K562 (cell line): ENCODE data around the gene VSIG4. TPM values are rescaled to one million over a fixed set of nuclear protein-coding genes. Genes with fewer than 3 reads are reported as not detected.
A peak's percentile ranks its signal among the peaks of the same experiment; 100 is the strongest.

ENCODE experiments used
- ATF1 ChIP-seq, 2 experiments: fragments of 450-650 bp in 1 of 2; IDR thresholded peaks; 2 replicates each; pipeline ENCODE4 v1.6.1; 2016; ENCODE audit warnings: missing compliant biosample characterization in 1 of 2, missing genetic modification characterization in 1 of 2
- BRD4 ChIP-seq: fragments of 200-600 bp; sonication (generic); IDR thresholded peaks from 2 replicates; pipeline ENCODE4 v1.6.1; 2017; ENCODE audit warnings: inconsistent platforms
- CBX1 ChIP-seq: sonication (generic); IDR thresholded peaks from 2 replicates; pipeline ENCODE4 v1.6.1; 2016; ENCODE audit warnings: antibody characterized with exemption, low read depth, mild to moderate bottlenecking
- CHD1 ChIP-seq: fragments of 200-600 bp; sonication (generic); IDR thresholded peaks from one replicate; pipeline ENCODE4 v1.6.1; 2012; ENCODE audit warnings: mild to moderate bottlenecking, moderate library complexity, low read length, inconsistent platforms
- ERF ChIP-seq: fragments of 450-650 bp; formaldehyde crosslinking; IDR thresholded peaks from 2 replicates; pipeline ENCODE4 v1.4.0; 2020; ENCODE audit warnings: mild to moderate bottlenecking, mixed read lengths
- KAT7 ChIP-seq: sonication (generic); formaldehyde crosslinking; IDR thresholded peaks from 2 replicates; pipeline ENCODE4 v1.8.0; 2022; ENCODE audit warnings: missing genetic modification reagents, mild to moderate bottlenecking, borderline replicate concordance
- MBD2 ChIP-seq: sonication (generic); IDR thresholded peaks from 2 replicates; pipeline ENCODE4 v1.6.1; 2016; ENCODE audit warnings: low read depth, borderline replicate concordance
- MLLT1 ChIP-seq, 2 experiments: fragments of 450-650 bp; IDR thresholded peaks; 2 replicates each; pipeline ENCODE4 v1.6.1; 2016
- MYC ChIP-seq, 2 experiments: fragments of 250-450 bp in 1 of 2; sonication (Bioruptor Pico) in 1 of 2; IDR thresholded peaks; 2 replicates each; pipeline versions ENCODE4 v1.5.1 to v1.6.1; 2012 to 2021; ENCODE audit warnings: low read depth in 2 of 2, borderline replicate concordance in 1 of 2, improper control_type of control experiment in 1 of 2, low read length in 1 of 2, mild to moderate bottlenecking in 1 of 2, moderate library complexity in 1 of 2
- NR2C1 ChIP-seq, 2 experiments: fragments of 450-650 bp; IDR thresholded peaks; 2 replicates each; pipeline ENCODE4 v1.6.1; 2017; ENCODE audit warnings: mild to moderate bottlenecking in 2 of 2, antibody characterized with exemption in 1 of 2, inconsistent platforms in 1 of 2, missing compliant biosample characterization in 1 of 2, missing genetic modification characterization in 1 of 2
- NR4A1 ChIP-seq, 2 experiments: fragments of 250-450 bp in 1 of 2; fragments of 450-650 bp in 1 of 2; sonication (Bioruptor Pico) in 1 of 2; IDR thresholded peaks; 2 replicates each; pipeline versions ENCODE4 v1.4.0 to v1.6.1; 2016 to 2020; ENCODE audit warnings: mild to moderate bottlenecking in 2 of 2, missing compliant biosample characterization in 1 of 2, missing genetic modification characterization in 1 of 2, moderate library complexity in 1 of 2
- PHF21A ChIP-seq: fragments of 450-650 bp; IDR thresholded peaks from 2 replicates; pipeline ENCODE4 v1.6.1; 2017; ENCODE audit warnings: low read depth, borderline replicate concordance
- POLR2AphosphoS5 ChIP-seq: IDR thresholded peaks from 2 replicates; pipeline ENCODE4 v1.6.1; 2011; ENCODE audit warnings: mild to moderate bottlenecking, low read depth, low read length, moderate library complexity; ENCODE audit not compliant: control insufficient read depth, insufficient read depth
- SMC3 ChIP-seq: conservative IDR thresholded peaks from 2 replicates; pipeline ENCODE4 v1.6.1; 2011; ENCODE audit warnings: low read depth, low read length, improper control_type of control experiment; ENCODE audit not compliant: insufficient read depth
- SOX6 ChIP-seq: fragments of 450-650 bp; IDR thresholded peaks from 2 replicates; pipeline ENCODE4 v1.6.1; 2014; ENCODE audit warnings: mild to moderate bottlenecking
- ZNF197 ChIP-seq: fragments of 200-800 bp; sonication (Bioruptor generic); IDR thresholded peaks from 2 replicates; pipeline ENCODE4 v1.6.1; 2016; ENCODE audit warnings: low read depth, missing genetic modification characterization, missing compliant biosample characterization
- ZNF232 ChIP-seq: sonication (generic); formaldehyde crosslinking; IDR thresholded peaks from 2 replicates; pipeline ENCODE4 v1.8.0; 2022; ENCODE audit warnings: mild to moderate bottlenecking, missing genetic modification reagents
- ZNF583 ChIP-seq: fragments of 250-450 bp; sonication (Bioruptor Pico); IDR thresholded peaks from 2 replicates; pipeline ENCODE4 v1.4.0; 2020
- ZNF609 ChIP-seq: sonication (generic); formaldehyde crosslinking; IDR thresholded peaks from 2 replicates; pipeline ENCODE4 v1.8.1; 2023; ENCODE audit warnings: missing genetic modification reagents, mild to moderate bottlenecking, borderline replicate concordance
- polyA plus RNA-seq, 8 experiments: library from polyadenylated mRNA; depleted of rRNA in 4 of 8; stranded (reverse) in 5 of 8; unstranded in 3 of 8; fragments of >200 nt; fragmentation: Nextera tagmentation in 2 of 8; fragmentation: Illumina TruSeq in 1 of 8; extraction: Ambion mirVana in 2 of 8; extraction: Trizol in 1 of 8; gene quantifications; 2 replicates each; pipeline versions ENCODE4 v1.2.1 to v1.2.3, GENCODE V29; 2011 to 2014; ENCODE audit warnings: inconsistent platforms in 1 of 8, missing spikeins in 1 of 8
- total RNA-seq, 7 experiments: library from RNA; depleted of rRNA in 6 of 7; stranded (reverse); fragments of >200 nt in 6 of 7; fragmentation: Illumina TruSeq in 2 of 7; extraction: Trizol in 2 of 7; gene quantifications; 2 replicates each; pipeline versions ENCODE4 v1.2.1 to v1.2.3, GENCODE V29; 2011 to 2021; ENCODE audit warnings: low replicate concordance in 1 of 7

The VSIG4 gene
- total and polyA plus RNA-seq, 9 of the 15 experiments (the other 6 are each of a cell fraction or from before 2014, with no cell fraction given), result 0.22 to 1.6 (median 0.46) TPM; not detected in 1

GRCh38 chrX:66015152-66015831, 24.6 kb downstream of the VSIG4 start (continued):
- TF ChIP-seq SMC3 (no peak), ZNF609 (CRISPR knock-in tag) (no peak), MBD2 (peak; percentile 25; the same call in 1 of the 2 replicates), BRD4 (peak; percentile 93), KAT7 (0 out of 2 replicates have a peak, but pooled peaks have one; percentile 51), ATF1 (CRISPR knock-in tag; IDR thresholded peaks at IDR 0.05) (no peak), ATF1 (tag; IDR thresholded peaks at IDR 0.05) (peak; percentile 60), NR2C1 (IDR thresholded peaks at IDR 0.05) (peak; percentile 62), NR2C1 (tag; IDR thresholded peaks at IDR 0.05) (peak; percentile 66), SOX6 (peak; percentile 93), ZNF583 (CRISPR knock-in tag) (0 out of 2 replicates have a peak, but pooled peaks have one; percentile 11), POLR2AphosphoS5 (peak; percentile 92), ERF (CRISPR knock-in tag) (no peak), ZNF197 (CRISPR knock-in tag) (peak; percentile 64), ZNF232 (no peak), MYC (IDR thresholded peaks at IDR 0.05; ENCODE audit: low read depth, low read length) (peak; percentile 44; the same call in 1 of the 2 replicates), MYC (CRISPR knock-in tag; IDR thresholded peaks at IDR 0.05; ENCODE audit: borderline replicate concordance, low read depth) (no peak), NR4A1 (CRISPR knock-in tag; IDR thresholded peaks at IDR 0.05) (no peak), NR4A1 (tag; IDR thresholded peaks at IDR 0.05) (0 out of 2 replicates have a peak, but pooled peaks have one; percentile 17), CHD1 (peak; percentile 46), PHF21A (peak; percentile 80; the same call in 1 of the 2 replicates), MLLT1 (IDR thresholded peaks at IDR 0.05) (peak; percentile 92 to 94), CBX1 (peak; percentile 84; the same call in 1 of the 2 replicates)
